NOMO-1 treated with dmso at 0.1 percent for 144 hours (cell line): ENCODE data around the gene ZSCAN5B.

Experiments used
- DNase-seq: peaks from one replicate; lab custom pipeline; 2025; ENCODE audit not compliant: unreplicated experiment; lab: John Stamatoyannopoulos, UW

Gene ZSCAN5B

GRCh38 chr19:56145698-56146097, 51.9 kb downstream of the ZSCAN5B start:
- no peak for DNase-seq

DNA sequence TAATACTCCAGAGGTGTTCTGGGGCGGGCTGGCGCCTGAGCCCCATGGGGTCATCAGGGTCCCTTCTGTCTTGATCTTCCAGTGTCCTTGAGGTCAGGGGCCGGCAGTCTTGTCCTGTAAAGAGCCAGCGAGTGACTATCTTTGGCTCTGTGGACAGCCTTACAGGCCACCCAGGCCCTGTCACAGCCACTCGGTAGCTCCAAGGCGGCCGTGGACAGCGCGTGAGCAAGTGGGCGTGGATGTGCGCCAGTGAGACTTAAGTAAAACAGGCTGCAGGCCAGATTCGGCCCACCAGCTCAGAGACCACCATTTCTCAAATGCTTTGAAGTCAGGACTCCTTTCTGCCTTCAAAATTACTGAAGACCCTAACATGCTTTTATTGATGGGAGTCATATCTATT, 52.8 kb downstream of the ZSCAN5B start:
- DNase-seq = no peak

DNA sequence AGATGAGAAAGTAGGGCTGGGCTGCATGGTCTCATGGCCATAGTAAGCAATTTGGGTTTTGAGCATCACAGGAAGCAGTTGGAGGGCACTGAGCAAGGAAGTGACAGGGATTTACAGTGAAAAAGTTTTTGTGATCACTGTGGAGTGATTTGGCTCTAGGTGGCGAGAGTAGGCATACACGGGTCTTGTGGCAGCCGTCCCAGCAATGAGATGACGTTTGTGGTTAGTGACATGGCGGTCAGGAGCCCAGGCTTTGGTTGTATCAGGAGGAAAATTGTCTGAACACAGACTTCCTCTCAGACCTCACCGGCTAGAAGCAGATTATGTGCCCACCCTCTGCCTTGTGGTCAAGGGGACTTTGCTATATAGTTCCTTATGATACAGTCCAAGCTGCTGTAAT, 53.2 kb downstream of the ZSCAN5B start:
- no peak for DNase-seq

GRCh38 chr19:56142897-56143434, 54.6 kb downstream of the ZSCAN5B start:
- no peak for DNase-seq

DNA sequence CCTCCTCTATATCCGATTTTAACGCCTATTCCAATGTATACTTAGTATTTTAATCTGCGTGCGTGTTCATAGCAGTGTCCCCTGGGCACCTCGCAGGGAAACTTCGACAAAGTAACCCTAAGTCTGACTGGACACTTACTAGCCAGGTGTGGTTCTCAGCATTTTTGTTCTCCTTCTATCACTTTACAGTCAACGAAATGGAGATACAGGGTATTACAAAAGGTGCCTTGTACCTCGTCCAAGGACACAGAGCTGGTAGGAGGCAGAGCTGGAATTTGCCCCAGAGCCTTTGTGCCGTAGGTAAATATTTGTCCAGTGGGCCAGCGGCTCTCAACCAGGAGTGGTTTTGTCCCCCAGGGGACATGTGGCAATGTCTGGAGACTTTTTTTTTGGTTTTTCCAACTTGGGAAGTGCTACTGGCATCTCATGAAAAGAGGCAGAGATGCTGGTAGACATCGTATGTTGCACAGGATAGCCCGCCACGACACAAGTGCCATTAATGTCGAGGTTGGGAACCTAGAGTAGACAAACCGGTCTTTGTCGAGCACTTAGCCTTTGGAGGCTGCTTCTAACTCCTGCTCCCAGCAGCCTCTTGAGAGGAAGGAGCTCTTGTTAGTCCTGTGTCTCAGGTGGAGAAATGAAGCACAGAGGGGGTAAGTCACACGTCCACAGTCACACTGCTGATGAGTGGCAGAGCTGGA, 55.3 kb downstream of the ZSCAN5B start:
- no peak for DNase-seq

GRCh38 chr19:56141417-56141993, 56.1 kb downstream of the ZSCAN5B start:
- no peak for DNase-seq

- peak; percentile 100 for DNase-seq
Measured at GRCh38 chr19:56140583-56141416, 56.8 kb downstream of the ZSCAN5B start, which contains the start of gene ZNF444. ZNF444 (plus strand) TSS chr19:56141287; CDS start chr19:56146912, 5,625 bp downstream.

GRCh38 chr19:56139847-56140582, 57.6 kb downstream of the ZSCAN5B start:
- DNase-seq = no peak
